Retina (tissue), 1 donor: ENCODE data around the gene YPEL1.

Source experiments
- DNase-seq: peaks from one replicate; pipeline ENCODE4 v3.0.0-alpha.2; 2016

The YPEL1 gene

DNA sequence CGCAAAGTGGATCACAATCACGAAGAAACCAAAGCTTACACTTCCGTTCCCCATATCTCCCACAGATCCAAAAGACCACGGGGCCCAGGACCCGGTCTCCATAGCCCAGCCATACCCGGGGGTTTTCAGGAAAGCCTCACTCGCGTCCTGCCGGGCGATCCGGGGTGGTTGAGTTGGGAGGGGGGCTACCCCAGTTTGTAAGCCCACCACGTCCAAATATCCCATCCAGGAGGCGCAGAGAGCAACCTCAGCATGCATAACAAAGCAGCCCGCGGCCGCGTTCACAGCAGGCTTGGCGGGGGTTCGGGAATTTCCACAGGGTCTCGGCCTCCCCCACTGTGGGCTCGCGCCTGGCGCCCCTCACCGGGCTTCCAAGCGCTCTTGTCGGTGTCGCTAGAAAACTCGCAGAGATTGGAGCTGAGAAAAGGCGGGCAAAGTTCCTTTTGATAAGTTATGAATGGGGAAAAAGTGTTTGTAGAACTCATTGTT lies 84.0 kb downstream of the YPEL1 start:
- no peak for DNase-seq

DNA sequence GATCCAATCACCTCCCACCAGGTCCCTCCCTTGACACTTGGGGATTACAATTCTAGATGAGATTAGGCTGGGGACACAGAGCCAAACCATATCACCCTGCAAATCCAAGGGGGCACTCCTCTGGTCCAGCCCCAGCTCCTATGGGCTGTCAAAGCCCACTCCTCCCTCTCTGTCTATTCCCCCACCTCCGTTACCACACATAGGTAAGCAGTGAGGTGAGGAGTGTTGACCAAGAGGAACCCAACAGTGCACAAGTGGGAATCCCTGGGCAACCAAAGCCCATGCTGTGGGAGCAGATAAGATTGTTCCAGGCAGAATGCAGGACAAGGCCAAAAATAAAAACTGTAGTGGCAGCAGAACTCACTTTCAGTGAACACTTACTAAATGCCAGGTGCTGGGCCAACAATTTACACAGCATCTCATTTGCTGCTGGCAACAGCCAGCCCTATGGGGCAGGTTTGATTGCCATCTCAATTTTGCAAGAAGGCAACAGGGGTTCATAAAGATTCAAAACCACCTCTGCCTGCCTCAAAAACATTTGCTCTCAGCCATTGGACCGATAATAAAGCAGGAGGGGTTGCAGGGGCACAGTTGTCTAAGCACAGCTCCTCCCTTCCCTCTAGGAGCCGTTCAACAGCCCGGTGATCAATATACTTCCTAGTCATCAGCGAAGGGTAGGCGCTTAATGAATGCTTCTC lies 84.6 kb downstream of the YPEL1 start:
- no peak for DNase-seq

DNA sequence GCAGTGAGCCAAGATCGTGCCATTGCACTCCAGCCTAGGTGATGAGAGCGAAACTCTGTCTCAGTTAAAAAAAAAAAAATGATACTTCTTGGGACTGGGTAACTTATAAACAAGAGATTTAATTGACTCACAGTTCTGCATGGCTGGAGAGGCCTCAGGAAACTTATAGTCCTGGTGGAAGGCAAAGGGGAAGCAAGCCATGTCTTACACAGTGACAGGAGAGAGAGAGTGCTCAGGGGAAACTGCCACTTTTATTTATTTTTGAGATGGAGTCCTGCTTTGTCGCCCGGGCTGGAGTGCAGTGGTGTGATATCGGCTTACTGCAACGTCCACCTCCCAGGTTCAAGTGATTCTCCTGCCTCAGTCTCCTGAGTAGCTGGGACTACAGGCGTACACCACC lies 85.3 kb downstream of the YPEL1 start:
- no peak for DNase-seq
